ENCODE data around the gene GJD4. TPM values are rescaled to one million over a fixed set of nuclear protein-coding genes. Genes with fewer than 3 reads are reported as not detected.

Gene GJD4
- not detected for total RNA-seq

- DNase-seq (ENCODE audit: low spot score in 2 of 2) (no peak), ATAC-seq (no peak)
- no peak within 1 kb of the TSS for H3K27ac Mint-ChIP-seq
- peaks cover 0 to 4% of the 10 kb centered on the region in 2 donors for H3K9me3 Mint-ChIP-seq
- peaks cover 4 to 14% of the 10 kb centered on the region in 2 donors for H3K36me3 Mint-ChIP-seq
Observed at GRCh38 chr10:35605191-35605590, at the start of gene GJD4. Gene GJD4 (plus strand): TSS chr10:35605341. CDS start chr10:35605568, 227 bp downstream.

GRCh38 chr10:35555962-35556930 lies 48.9 kb upstream of the GJD4 start:
- no peak overlapping the region for H3K27ac Mint-ChIP-seq
- DNase-seq (ENCODE audit: low spot score in 2 of 2): no peak
- no peaks in the 10 kb centered on the region for H3K9me3 Mint-ChIP-seq
- H3K36me3 Mint-ChIP-seq: peaks cover 0 to 5% of the 10 kb centered on the region in 2 donors
- no peak for ATAC-seq

- DNase-seq (ENCODE audit: low spot score in 2 of 2): no peak
- peaks cover 0 to 5% of the 10 kb centered on the region in 2 donors for H3K36me3 Mint-ChIP-seq
- no peak overlapping the region for H3K27ac Mint-ChIP-seq
- no peak for ATAC-seq
- no peaks in the 10 kb centered on the region for H3K9me3 Mint-ChIP-seq
Observed at GRCh38 chr10:35558276-35558675, 46.9 kb upstream of the GJD4 start.

GRCh38 chr10:35559416-35559815 lies 45.7 kb upstream of the GJD4 start:
- ATAC-seq (no peak), DNase-seq (ENCODE audit: low spot score in 2 of 2) (no peak)
- Mint-ChIP-seq H3K36me3 (peaks cover 0 to 5% of the 10 kb centered on the region in 2 donors), H3K9me3 (no peaks in the 10 kb centered on the region), H3K27ac (peak overlapping the region in 1 of 2 donors; percentile 9)

GRCh38 chr10:35561715-35562114 lies 43.4 kb upstream of the GJD4 start:
- H3K27ac Mint-ChIP-seq: no peak overlapping the region
- peaks cover 0 to 11% of the 10 kb centered on the region in 2 donors for H3K36me3 Mint-ChIP-seq
- no peak for ATAC-seq
- DNase-seq (ENCODE audit: low spot score in 2 of 2): no peak
- no peaks in the 10 kb centered on the region for H3K9me3 Mint-ChIP-seq

GRCh38 chr10:35562427-35562826 lies 42.7 kb upstream of the GJD4 start:
- DNase-seq (ENCODE audit: low spot score in 2 of 2) (no peak), ATAC-seq (no peak)
- Mint-ChIP-seq H3K36me3 (peaks cover 0 to 11% of the 10 kb centered on the region in 2 donors), H3K27ac (no peak overlapping the region), H3K9me3 (no peaks in the 10 kb centered on the region)

GRCh38 chr10:35563261-35563891 lies 41.8 kb upstream of the GJD4 start:
- Mint-ChIP-seq H3K27ac (peak overlapping the region in 1 of 2 donors; percentile 36), H3K36me3 (peaks cover 0 to 11% of the 10 kb centered on the region in 2 donors), H3K9me3 (no peaks in the 10 kb centered on the region)
- DNase-seq (ENCODE audit: low spot score in 2 of 2): peak in 1 of 2 donors; percentile 51
- no peak for ATAC-seq

- no peaks in the 10 kb centered on the region for H3K9me3 Mint-ChIP-seq
Observed at GRCh38 chr10:35564341-35564968, 40.7 kb upstream of the GJD4 start.

GRCh38 chr10:35565602-35566081 lies 39.5 kb upstream of the GJD4 start:
- H3K27ac Mint-ChIP-seq: peak overlapping the region in 1 of 2 donors; percentile 29
- peaks cover 5 to 6% of the 10 kb centered on the region in 2 donors for H3K36me3 Mint-ChIP-seq
- no peak for DNase-seq (ENCODE audit: low spot score in 2 of 2)

More at GRCh38 chr10:35564341-35564968, 40.7 kb upstream of the GJD4 start:
- Mint-ChIP-seq H3K36me3 (peaks cover 0 to 6% of the 10 kb centered on the region in 2 donors), H3K27ac (peak overlapping the region in 1 of 2 donors; percentile 85)
- DNase-seq (ENCODE audit: low spot score in 2 of 2) (no peak), ATAC-seq (no peak)

GRCh38 chr10:35567951-35568350 lies 37.2 kb upstream of the GJD4 start:
- no peak for DNase-seq (ENCODE audit: low spot score in 2 of 2)
- peaks cover 6 to 9% of the 10 kb centered on the region in 2 donors for H3K36me3 Mint-ChIP-seq
- ATAC-seq: no peak
- H3K27ac Mint-ChIP-seq: no peak overlapping the region
- H3K9me3 Mint-ChIP-seq: no peaks in the 10 kb centered on the region

More at GRCh38 chr10:35565602-35566081, 39.5 kb upstream of the GJD4 start:
- no peak for ATAC-seq
- H3K9me3 Mint-ChIP-seq: no peaks in the 10 kb centered on the region

- Mint-ChIP-seq H3K27ac (no peak overlapping the region), H3K9me3 (no peaks in the 10 kb centered on the region), H3K36me3 (peaks cover 6 to 13% of the 10 kb centered on the region in 2 donors)
- ATAC-seq: no peak
- no peak for DNase-seq (ENCODE audit: low spot score in 2 of 2)
Observed at GRCh38 chr10:35568483-35569015, 36.6 kb upstream of the GJD4 start.

- ATAC-seq: no peak
- Mint-ChIP-seq H3K9me3 (no peaks in the 10 kb centered on the region), H3K27ac (no peak overlapping the region), H3K36me3 (peaks cover 7 to 19% of the 10 kb centered on the region in 2 donors)
- DNase-seq (ENCODE audit: low spot score in 2 of 2): no peak
Observed at GRCh38 chr10:35569111-35569707, 35.9 kb upstream of the GJD4 start.

GRCh38 chr10:35569836-35570235 lies 35.3 kb upstream of the GJD4 start:
- no peak for ATAC-seq
- H3K9me3 Mint-ChIP-seq: no peaks in the 10 kb centered on the region
- no peak for DNase-seq (ENCODE audit: low spot score in 2 of 2)
- H3K36me3 Mint-ChIP-seq: peaks cover 11 to 26% of the 10 kb centered on the region in 2 donors
- peak overlapping the region in 1 of 2 donors; percentile 79 for H3K27ac Mint-ChIP-seq

GRCh38 chr10:35570397-35570796 lies 34.7 kb upstream of the GJD4 start:
- Mint-ChIP-seq H3K36me3 (peaks cover 15 to 29% of the 10 kb centered on the region in 2 donors), H3K27ac (no peak overlapping the region), H3K9me3 (peaks cover 2 to 3% of the 10 kb centered on the region in 2 donors)
- DNase-seq (ENCODE audit: low spot score in 2 of 2) (no peak), ATAC-seq (no peak)

GRCh38 chr10:35572583-35572982 lies 32.6 kb upstream of the GJD4 start:
- no peak overlapping the region for H3K27ac Mint-ChIP-seq
- H3K36me3 Mint-ChIP-seq: peaks cover 13 to 32% of the 10 kb centered on the region in 2 donors
- no peak for ATAC-seq
- H3K9me3 Mint-ChIP-seq: peaks cover 4 to 6% of the 10 kb centered on the region in 2 donors
- DNase-seq (ENCODE audit: low spot score in 2 of 2): no peak

GRCh38 chr10:35573796-35574195 lies 31.3 kb upstream of the GJD4 start:
- H3K36me3 Mint-ChIP-seq: peaks cover 17 to 41% of the 10 kb centered on the region in 2 donors

More at GRCh38 chr10:35573796-35574195, 31.3 kb upstream of the GJD4 start:
- Mint-ChIP-seq H3K27ac (no peak overlapping the region), H3K9me3 (peaks cover 9 to 15% of the 10 kb centered on the region in 2 donors)
- no peak for DNase-seq (ENCODE audit: low spot score in 2 of 2)
- no peak for ATAC-seq
